Measurements from ENCODE around the gene TPGS1. TPM values are rescaled to one million over a fixed set of nuclear protein-coding genes. Genes with fewer than 3 reads are reported as not detected.

TPGS1 gene
- total RNA-seq, 3 donors from 2014 or later: 77.7 to 98.9 (median 77.7) TPM

DNA sequence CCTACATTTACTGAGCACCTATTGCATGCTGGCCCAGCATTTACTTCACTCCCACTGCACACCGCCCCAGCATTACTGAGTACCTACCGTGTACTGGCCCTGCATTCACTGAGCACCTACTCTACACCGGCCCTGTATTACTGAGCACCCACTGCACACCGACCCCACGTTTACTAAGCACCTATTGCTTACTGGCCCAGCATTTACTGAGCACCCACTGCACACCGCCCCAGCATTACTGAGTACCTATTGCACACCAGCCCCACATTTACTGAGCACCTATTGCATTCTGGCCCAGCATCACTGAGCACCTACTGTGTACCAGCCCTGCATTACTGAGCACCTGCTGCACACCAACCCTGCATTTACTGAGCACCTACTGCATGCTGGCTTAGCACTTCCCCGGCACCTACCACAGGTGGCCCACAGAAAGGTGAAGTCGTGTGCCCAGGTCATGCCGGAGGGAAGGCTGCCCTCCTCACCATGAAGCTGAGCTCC is 6.9 kb downstream of the TPGS1 start:
- intact Hi-C loops (cut with DNase I; ENCODE audit: low total_unique reads): no loop called here
- Histone ChIP-seq H3K4me1 (peaks cover 0 to 5% of the 10 kb centered on the region in 2 donors), H3K27ac (no peak overlapping the region), H3K4me3 (no peak overlapping the region), H3K36me3 (no peaks in the 10 kb centered on the region), H3K9me3 (no peaks in the 10 kb centered on the region), H3K27me3 (no peaks in the 10 kb centered on the region)
- no peak for TF ChIP-seq POLR2A (IDR thresholded peaks at IDR 0.05)
- DNase-seq (ENCODE audit: low spot score in 2 of 2): no peak

DNA sequence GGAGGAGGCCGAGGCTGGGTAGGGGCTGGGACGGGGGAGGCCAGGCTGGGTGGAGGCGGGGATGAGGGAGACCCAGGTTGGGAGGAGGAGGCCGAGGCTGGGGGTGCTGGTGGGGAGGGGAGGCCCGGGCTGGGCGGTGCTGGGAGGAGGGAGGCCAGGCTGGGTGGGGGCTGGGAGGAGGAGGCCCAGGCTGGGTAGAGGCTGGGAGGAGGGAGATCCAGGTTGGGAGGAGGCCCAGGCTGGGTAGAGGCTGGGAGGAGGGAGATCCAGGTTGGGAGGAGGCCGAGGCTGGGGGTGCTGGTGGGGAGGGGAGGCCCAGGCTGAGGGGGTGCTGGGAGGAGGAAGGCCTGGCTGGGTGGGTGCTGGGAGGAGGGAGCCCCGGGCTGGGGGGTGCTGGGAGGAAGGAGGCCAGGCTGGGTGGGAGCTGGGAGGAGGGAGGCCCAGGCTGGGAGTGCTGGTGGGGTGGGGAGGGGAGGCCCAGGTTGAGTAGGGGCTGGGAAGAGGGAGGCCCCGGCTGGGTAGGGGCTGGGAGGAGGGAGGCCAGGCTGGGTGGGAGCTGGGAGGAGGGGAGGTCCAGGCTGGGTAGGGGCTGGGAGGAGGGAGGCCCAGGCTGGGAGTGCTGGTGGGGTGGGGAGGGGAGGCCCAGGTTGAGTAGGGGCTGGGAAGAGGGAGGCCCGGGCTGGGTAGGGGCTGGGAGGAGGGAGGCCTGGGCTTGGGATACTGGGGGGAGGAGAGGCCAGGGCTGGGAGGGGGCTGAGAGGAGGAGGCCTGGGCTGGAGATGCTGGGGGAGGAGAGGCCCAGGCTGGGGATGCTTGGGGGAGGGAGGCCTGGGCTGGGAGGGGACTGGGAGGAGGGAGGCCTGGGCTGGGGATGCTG is 10.7 kb downstream of the TPGS1 start:
- intact Hi-C loops (cut with DNase I; ENCODE audit: low total_unique reads): no loop called here
- Histone ChIP-seq H3K4me3 (no peak overlapping the region), H3K36me3 (no peaks in the 10 kb centered on the region), H3K27me3 (no peaks in the 10 kb centered on the region), H3K9me3 (no peaks in the 10 kb centered on the region), H3K4me1 (no peaks in the 10 kb centered on the region), H3K27ac (no peak overlapping the region)
- no peak for DNase-seq (ENCODE audit: low spot score in 2 of 2)
- TF ChIP-seq CTCF (IDR thresholded peaks at IDR 0.05) (no peak), POLR2A (IDR thresholded peaks at IDR 0.05) (no peak), POLR2AphosphoS5 (IDR thresholded peaks at IDR 0.05) (no peak)

DNA sequence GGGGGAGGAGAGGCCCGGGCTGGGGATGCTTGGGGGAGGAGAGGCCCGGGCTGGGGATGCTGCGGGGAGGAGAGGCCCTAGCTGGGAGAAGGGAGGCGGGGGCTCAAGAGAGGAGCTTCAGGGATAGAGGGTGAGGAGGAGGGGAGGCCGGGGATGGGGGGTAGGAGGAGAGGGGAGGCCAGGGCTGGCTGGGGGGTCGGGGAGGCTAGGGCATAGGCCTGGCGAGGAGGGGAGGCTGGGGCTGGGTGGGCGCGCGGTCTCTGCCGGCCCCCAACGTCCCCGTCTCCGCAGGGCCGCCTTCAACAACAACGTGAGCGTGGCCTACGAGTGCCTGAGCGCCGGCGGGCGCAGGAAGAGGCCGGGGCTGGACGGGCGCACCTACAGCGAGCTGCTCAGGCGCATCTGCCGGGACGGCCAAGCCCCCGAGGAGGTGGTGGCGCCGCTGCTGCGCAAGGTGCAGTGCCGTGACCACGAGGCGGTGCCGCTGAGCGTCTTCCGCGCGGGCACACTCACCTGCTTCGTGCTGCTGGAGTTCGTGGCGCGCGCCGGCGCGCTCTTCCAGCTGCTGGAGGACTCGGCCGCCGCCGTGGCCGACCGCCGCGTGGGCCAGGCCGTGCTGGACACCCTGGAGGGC is 11.4 kb downstream of the TPGS1 start:
- Histone ChIP-seq H3K4me3 (no peak overlapping the region), H3K9me3 (no peaks in the 10 kb centered on the region), H3K4me1 (no peaks in the 10 kb centered on the region), H3K27me3 (no peaks in the 10 kb centered on the region), H3K36me3 (no peaks in the 10 kb centered on the region), H3K27ac (no peak overlapping the region)
- DNase-seq (ENCODE audit: low spot score in 2 of 2): no peak
- intact Hi-C loops (cut with DNase I; ENCODE audit: low total_unique reads): no loop called here
- TF ChIP-seq POLR2A (IDR thresholded peaks at IDR 0.05) (no peak), CTCF (IDR thresholded peaks at IDR 0.05) (no peak), POLR2AphosphoS5 (IDR thresholded peaks at IDR 0.05) (no peak)

DNA sequence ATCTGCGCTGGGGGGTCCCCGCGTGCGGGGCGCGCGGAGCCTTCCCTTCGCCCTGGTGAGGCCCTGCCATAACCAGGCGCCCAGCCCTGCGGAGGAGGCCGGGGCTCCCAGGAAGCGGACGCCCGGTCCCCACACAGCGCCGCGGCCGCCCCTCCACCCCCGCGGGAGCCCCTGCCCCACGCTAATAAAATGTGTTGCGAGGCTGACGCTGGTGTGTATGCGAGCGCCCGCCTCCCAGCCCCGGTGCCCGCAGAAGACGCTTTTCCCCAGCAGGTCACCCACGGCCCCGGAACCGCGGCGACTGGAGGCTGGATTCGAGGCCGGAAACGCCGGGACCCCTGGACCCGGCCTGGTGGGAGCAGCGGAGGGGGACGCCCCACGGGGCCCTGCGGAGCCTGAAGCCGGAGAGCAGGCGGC is 12.2 kb downstream of the TPGS1 start:
- Histone ChIP-seq H3K27me3 (no peaks in the 10 kb centered on the region), H3K4me1 (no peaks in the 10 kb centered on the region), H3K36me3 (no peaks in the 10 kb centered on the region), H3K27ac (no peak overlapping the region), H3K9me3 (no peaks in the 10 kb centered on the region), H3K4me3 (no peak overlapping the region)
- no peak for DNase-seq (ENCODE audit: low spot score in 2 of 2)
- TF ChIP-seq POLR2A (IDR thresholded peaks at IDR 0.05) (no peak), CTCF (IDR thresholded peaks at IDR 0.05) (no peak), POLR2AphosphoS5 (IDR thresholded peaks at IDR 0.05) (no peak)
- intact Hi-C loops (cut with DNase I; ENCODE audit: low total_unique reads): no loop called here

- Histone ChIP-seq H3K4me1 (no peaks in the 10 kb centered on the region), H3K4me3 (no peak overlapping the region), H3K36me3 (no peaks in the 10 kb centered on the region), H3K27me3 (peaks cover 3 to 16% of the 10 kb centered on the region in 2 donors), H3K27ac (no peak overlapping the region), H3K9me3 (no peaks in the 10 kb centered on the region)
- DNase-seq (ENCODE audit: low spot score in 2 of 2): no peak
- TF ChIP-seq POLR2AphosphoS5 (IDR thresholded peaks at IDR 0.05) (no peak), CTCF (IDR thresholded peaks at IDR 0.05) (no peak), POLR2A (IDR thresholded peaks at IDR 0.05) (no peak)
- intact Hi-C loops (cut with DNase I; ENCODE audit: low total_unique reads): no loop called here
Measured at GRCh38 chr19:522726-523125, 15.4 kb downstream of the TPGS1 start.

All from breast epithelium (tissue), 4 donors.